CD14-positive monocyte (primary cell): Measurements from ENCODE around the gene TEDDM1. TPM values are rescaled to one million over a fixed set of nuclear protein-coding genes. Genes with fewer than 3 reads are reported as not detected.

Experiments
- DNase-seq, 3 donors: peaks; one replicate each; pipeline ENCODE4 v3.0.0-alpha.2; 2011 to 2022
- H2AFZ ChIP-seq: 2 replicates; pipeline ENCODE4 v1.6.0; 2012; ENCODE audit warnings: mild to moderate bottlenecking, low read depth, low read length, inconsistent platforms; ENCODE audit not compliant: insufficient read depth, poor library complexity, severe bottlenecking
- H3K27ac ChIP-seq, 2 donors: 1 replicate in 1 of 2; 2 replicates in 1 of 2; pipeline ENCODE4 v1.5.1; 2012 to 2013; ENCODE audit warnings: low read length in 2 of 2, control low read depth in 1 of 2, inconsistent platforms in 1 of 2, low read depth in 1 of 2, mild to moderate bottlenecking in 1 of 2
- H3K27me3 ChIP-seq, 2 donors: one replicate each; pipeline versions ENCODE4 v1.6.0 to v1.6.1; 2011 to 2013; ENCODE audit warnings: low read length in 2 of 2; ENCODE audit not compliant: control insufficient read depth in 2 of 2, insufficient read depth in 2 of 2
- H3K36me3 ChIP-seq, 2 donors: replicated peaks in 1 of 2; 1 replicate in 1 of 2; 2 replicates in 1 of 2; pipeline versions ENCODE4 v1.5.1 to v1.6.1; 2012 to 2013; ENCODE audit warnings: low read length in 2 of 2, control low read depth in 1 of 2, inconsistent platforms in 1 of 2, mild to moderate bottlenecking in 1 of 2; ENCODE audit not compliant: insufficient read depth in 2 of 2, control insufficient read depth in 1 of 2
- H3K4me1 ChIP-seq, 2 donors: 1 replicate in 1 of 2; 2 replicates in 1 of 2; pipeline versions ENCODE4 v1.5.1 to v1.6.1; 2012 to 2013; ENCODE audit warnings: low read length in 2 of 2, control low read depth in 1 of 2, inconsistent platforms in 1 of 2, mild to moderate bottlenecking in 1 of 2, moderate library complexity in 1 of 2; ENCODE audit not compliant: insufficient read depth in 2 of 2, control insufficient read depth in 1 of 2
- H3K4me2 ChIP-seq: replicated peaks from 2 replicates; pipeline ENCODE3; 2012; ENCODE audit warnings: low read length, moderate library complexity, mild to moderate bottlenecking; ENCODE audit not compliant: poor library complexity, severe bottlenecking; ENCODE audit errors: extremely low read depth
- H3K4me3 ChIP-seq, 3 experiments: fragments of 200-600 bp in 1 of 3; sonication (generic) in 1 of 3; replicated peaks in 1 of 3; 1 replicate in 2 of 3; 2 replicates in 1 of 3; pipeline ENCODE4 v1.5.1; 2011 to 2013; ENCODE audit warnings: low read length in 3 of 3, mild to moderate bottlenecking in 3 of 3, control low read depth in 2 of 3, low read depth in 2 of 3, inconsistent platforms in 1 of 3, moderate library complexity in 1 of 3
- H3K79me2 ChIP-seq: 2 replicates; pipeline ENCODE4 v1.6.0; 2012; ENCODE audit warnings: mild to moderate bottlenecking, control low read depth, inconsistent platforms, low read length, moderate library complexity; ENCODE audit not compliant: insufficient read depth
- H3K9ac ChIP-seq: 2 replicates; pipeline ENCODE4 v1.6.0; 2017; ENCODE audit warnings: low read length, mild to moderate bottlenecking; ENCODE audit not compliant: insufficient read depth, poor library complexity, severe bottlenecking
- H3K9me3 ChIP-seq, 2 donors: replicated peaks in 1 of 2; 1 replicate in 1 of 2; 2 replicates in 1 of 2; pipeline versions ENCODE4 v1.5.1 to v1.6.1; 2012 to 2013; ENCODE audit warnings: low read length in 2 of 2, control low read depth in 1 of 2; ENCODE audit not compliant: control insufficient read depth in 1 of 2, insufficient read depth in 1 of 2
- H4K20me1 ChIP-seq: 2 replicates; pipeline ENCODE4 v1.6.0; 2012; ENCODE audit warnings: mild to moderate bottlenecking, low read length, control low read depth, moderate library complexity; ENCODE audit not compliant: insufficient read depth
- H3K27ac Mint-ChIP-seq, 7 donors: one replicate each; pipeline ENCODE4 v1.8.0; 2020; ENCODE audit warnings: mild to moderate bottlenecking in 7 of 7, mixed read lengths in 7 of 7, moderate library complexity in 6 of 7, inconsistent platforms in 2 of 7
- H3K27me3 Mint-ChIP-seq, 3 donors: one replicate each; pipeline ENCODE4 v1.8.0; 2021 to 2022; ENCODE audit warnings: low read depth in 3 of 3, mild to moderate bottlenecking in 3 of 3, mixed read lengths in 3 of 3, moderate library complexity in 3 of 3, inconsistent platforms in 1 of 3
- H3K36me3 Mint-ChIP-seq, 2 donors: one replicate each; pipeline ENCODE4 v1.8.0; 2020; ENCODE audit warnings: mixed read lengths in 2 of 2, inconsistent platforms in 1 of 2, mild to moderate bottlenecking in 1 of 2
- H3K4me1 Mint-ChIP-seq: one replicate; pipeline ENCODE4 v1.8.0; 2020; ENCODE audit warnings: mild to moderate bottlenecking, mixed read lengths
- H3K4me3 Mint-ChIP-seq, 2 donors: one replicate each; pipeline ENCODE4 v1.8.0; 2020; ENCODE audit warnings: mild to moderate bottlenecking in 2 of 2, mixed read lengths in 2 of 2, moderate library complexity in 1 of 2
- H3K9me3 Mint-ChIP-seq, 7 donors: one replicate each; pipeline ENCODE4 v1.8.0; 2020 to 2022; ENCODE audit warnings: mixed read lengths in 7 of 7, mild to moderate bottlenecking in 6 of 7, moderate library complexity in 6 of 7, inconsistent platforms in 2 of 7
- WGBS: methylation state at CpG from one replicate; pipeline ENCODE4 v1.1.5; 2013; ENCODE audit warnings: missing lambda C conversion rate; ENCODE audit not compliant: insufficient coverage; 5-methylcytosine and 5-hydroxymethylcytosine counted together
- intact Hi-C, 2 donors: fragments of 100-400 bp; cut with micrococcal nuclease; formaldehyde crosslinking; loops; one replicate each; pipeline versions ENCODE4 v1.15.0 to v1.15.1; 2023
- polyA plus RNA-seq, 3 donors: library from polyadenylated mRNA; depleted of rRNA in 1 of 3; unstranded in 2 of 3; stranded (reverse) in 1 of 3; fragments of 300-500 nt in 2 of 3; fragments of >200 nt in 1 of 3; fragmentation: Illumina TruSeq in 2 of 3; gene quantifications; 1 replicate in 2 of 3; 2 replicates in 1 of 3; pipeline ENCODE4 v1.2.3, GENCODE V29; 2012 to 2021
- TF ChIP-seq, protein P1 (sequence below): fragments of 200-600 bp; IDR thresholded peaks from one replicate; pipeline ENCODE4 v1.8.0; 2022; ENCODE audit warnings: antibody characterized with exemption, mild to moderate bottlenecking

Gene TEDDM1
- polyA plus RNA-seq, 3 donors, result 0.07 TPM; not detected in 2

GRCh38 chr1:182413486-182413885 lies 13.0 kb upstream of the TEDDM1 start:
- H3K9ac ChIP-seq, result no peak overlapping the region
- H3K9me3 ChIP-seq, result no peaks in the 10 kb centered on the region
- 94% methylated on average over 2 of the region's 3 CpGs for WGBS
- Mint-ChIP-seq H3K27me3 (peaks cover 4 to 11% (median 8%) of the 10 kb centered on the region in 3 donors), H3K27ac (no peak overlapping the region), H3K9me3 (no peaks in the 10 kb centered on the region), H3K4me3 (no peak overlapping the region), H3K36me3 (no peaks in the 10 kb centered on the region), H3K4me1 (no peaks in the 10 kb centered on the region)
- no peak overlapping the region for H2AFZ ChIP-seq
- H3K27me3 ChIP-seq, result no peaks in the 10 kb centered on the region
- no peak for DNase-seq
- intact Hi-C loops, result no loop called here
- TF ChIP-seq, protein P1, sequence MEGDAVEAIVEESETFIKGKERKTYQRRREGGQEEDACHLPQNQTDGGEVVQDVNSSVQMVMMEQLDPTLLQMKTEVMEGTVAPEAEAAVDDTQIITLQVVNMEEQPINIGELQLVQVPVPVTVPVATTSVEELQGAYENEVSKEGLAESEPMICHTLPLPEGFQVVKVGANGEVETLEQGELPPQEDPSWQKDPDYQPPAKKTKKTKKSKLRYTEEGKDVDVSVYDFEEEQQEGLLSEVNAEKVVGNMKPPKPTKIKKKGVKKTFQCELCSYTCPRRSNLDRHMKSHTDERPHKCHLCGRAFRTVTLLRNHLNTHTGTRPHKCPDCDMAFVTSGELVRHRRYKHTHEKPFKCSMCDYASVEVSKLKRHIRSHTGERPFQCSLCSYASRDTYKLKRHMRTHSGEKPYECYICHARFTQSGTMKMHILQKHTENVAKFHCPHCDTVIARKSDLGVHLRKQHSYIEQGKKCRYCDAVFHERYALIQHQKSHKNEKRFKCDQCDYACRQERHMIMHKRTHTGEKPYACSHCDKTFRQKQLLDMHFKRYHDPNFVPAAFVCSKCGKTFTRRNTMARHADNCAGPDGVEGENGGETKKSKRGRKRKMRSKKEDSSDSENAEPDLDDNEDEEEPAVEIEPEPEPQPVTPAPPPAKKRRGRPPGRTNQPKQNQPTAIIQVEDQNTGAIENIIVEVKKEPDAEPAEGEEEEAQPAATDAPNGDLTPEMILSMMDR, result no peak
- H3K4me1 ChIP-seq, result no peaks in the 10 kb centered on the region
- no peak overlapping the region for H3K4me2 ChIP-seq
- no peaks in the 10 kb centered on the region for H3K36me3 ChIP-seq
- no peak overlapping the region for H3K4me3 ChIP-seq
- H4K20me1 ChIP-seq, result no peaks in the 10 kb centered on the region
- H3K27ac ChIP-seq, result no peak overlapping the region
- no peaks in the 10 kb centered on the region for H3K79me2 ChIP-seq

DNA sequence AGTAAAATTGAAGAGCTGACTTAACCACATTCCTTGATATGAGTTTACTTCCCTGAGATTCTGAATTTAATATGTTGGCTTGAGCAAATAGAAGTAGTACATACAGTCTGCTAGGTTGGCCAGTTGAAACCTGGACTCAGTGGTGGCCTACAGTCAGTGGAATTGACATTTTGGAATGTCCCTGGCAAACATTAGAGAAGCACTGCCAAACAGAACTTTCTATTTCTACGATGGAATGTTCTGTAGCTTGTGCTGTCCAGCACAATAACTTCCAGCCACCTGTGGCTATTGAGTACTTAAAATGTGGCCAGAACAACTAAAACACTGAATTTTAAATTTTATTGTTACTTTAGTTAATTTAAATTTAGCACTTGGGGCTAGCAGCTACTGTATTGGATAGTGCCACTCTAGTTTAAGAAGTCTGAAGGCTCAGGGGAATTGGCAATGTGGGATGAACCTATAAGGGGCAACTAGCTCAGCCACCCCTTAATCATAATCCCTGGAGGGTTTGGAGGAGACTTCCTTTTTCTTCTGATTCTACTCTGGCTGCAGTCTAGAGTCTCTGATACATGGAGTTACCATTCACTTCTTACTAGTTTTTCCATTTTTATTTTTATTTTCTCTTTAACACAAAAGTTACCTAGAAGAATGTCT lies 10.3 kb upstream of the TEDDM1 start:
- peaks cover 0 to 3% (median under 1%) of the 10 kb centered on the region in 7 donors for H3K9me3 Mint-ChIP-seq
- no peaks in the 10 kb centered on the region for H3K36me3 Mint-ChIP-seq
- intact Hi-C loops, result no loop called here
- Histone ChIP-seq H2AFZ (no peak overlapping the region), H3K9me3 (peaks cover 0 to under 1% of the 10 kb centered on the region in 2 donors), H4K20me1 (no peaks in the 10 kb centered on the region), H3K4me1 (no peaks in the 10 kb centered on the region), H3K27ac (no peak overlapping the region), H3K27me3 (no peaks in the 10 kb centered on the region), H3K79me2 (no peaks in the 10 kb centered on the region), H3K4me2 (no peak overlapping the region), H3K4me3 (no peak overlapping the region), H3K9ac (no peak overlapping the region), H3K36me3 (no peaks in the 10 kb centered on the region)
- no peak for DNase-seq
- H3K4me3 Mint-ChIP-seq, result no peak overlapping the region
- H3K4me1 Mint-ChIP-seq, result no peaks in the 10 kb centered on the region
- TF ChIP-seq, protein P1, result no peak
- WGBS, result no CpG with 5 or more reads among the region's 1 CpG
- peaks cover 5 to 13% (median 11%) of the 10 kb centered on the region in 3 donors for H3K27me3 Mint-ChIP-seq
- no peak overlapping the region for H3K27ac Mint-ChIP-seq
